NCI-H82 treated with DMSO at 0.1 percent for 48 hours (cell line): Measurements from ENCODE around the gene SPOCK2.
"Not testable (repeated sequence)": the region's sequence is repeated elsewhere in the genome, so short reads cannot be mapped to it uniquely, and the experiment has no call there.

Experiments used
- DNase-seq: peaks from one replicate; lab custom pipeline; 2025; ENCODE audit not compliant: unreplicated experiment; lab: John Stamatoyannopoulos, UW

Gene SPOCK2

GRCh38 chr10:72108830-72109635 is 20.7 kb upstream of the SPOCK2 start:
- no peak for DNase-seq

- not testable (repeated sequence) for DNase-seq
Measured at GRCh38 chr10:72108004-72108370, 19.6 kb upstream of the SPOCK2 start.

GRCh38 chr10:72107325-72108003 is 19.1 kb upstream of the SPOCK2 start:
- no peak for DNase-seq

- no peak for DNase-seq
Measured at GRCh38 chr10:72106896-72107295, 18.5 kb upstream of the SPOCK2 start.

GRCh38 chr10:72106154-72106849 is 18.0 kb upstream of the SPOCK2 start:
- DNase-seq = no peak

GRCh38 chr10:72105710-72106109 is 17.4 kb upstream of the SPOCK2 start:
- DNase-seq = no peak

GRCh38 chr10:72105098-72105475 is 16.7 kb upstream of the SPOCK2 start:
- no peak for DNase-seq

GRCh38 chr10:72104472-72105097 is 16.2 kb upstream of the SPOCK2 start:
- DNase-seq = no peak

- DNase-seq = no peak
Measured at GRCh38 chr10:72099600-72099921, 11.2 kb upstream of the SPOCK2 start.

- no peak for DNase-seq
Measured at GRCh38 chr10:72098836-72099599, 10.7 kb upstream of the SPOCK2 start.

GRCh38 chr10:72098301-72098835 is 10.0 kb upstream of the SPOCK2 start:
- DNase-seq = no peak

- no peak for DNase-seq
Measured at GRCh38 chr10:72097448-72098300, 9.3 kb upstream of the SPOCK2 start.

GRCh38 chr10:72096115-72097000 is 8.0 kb upstream of the SPOCK2 start:
- no peak for DNase-seq

- DNase-seq = no peak
Measured at GRCh38 chr10:72095195-72095594, 6.8 kb upstream of the SPOCK2 start.

- no peak for DNase-seq
Measured at GRCh38 chr10:72094574-72094973, 6.2 kb upstream of the SPOCK2 start.

GRCh38 chr10:72093450-72093849 is 5.1 kb upstream of the SPOCK2 start:
- DNase-seq = no peak

GRCh38 chr10:72092987-72093386 is 4.6 kb upstream of the SPOCK2 start:
- no peak for DNase-seq

GRCh38 chr10:72092171-72092924 is 4.0 kb upstream of the SPOCK2 start:
- no peak for DNase-seq
